ENCODE measurements around the gene CGB5. TPM values are rescaled to one million over a fixed set of nuclear protein-coding genes. Genes with fewer than 3 reads are reported as not detected.

CGB5 gene
- total RNA-seq, 1 donor from 2014 or later = not detected

- peak; percentile 60 for DNase-seq
These were observed 14.1 kb downstream of the CGB5 start, which contains the start of gene CGB7 for GRCh38 chr19:49057636-49058234. Gene CGB7 (minus strand): TSS chr19:49057749. CDS start chr19:49055375, 2,374 bp downstream.

GRCh38 chr19:49058562-49058961 lies 14.9 kb downstream of the CGB5 start:
- no peak for DNase-seq

- no peak for DNase-seq
These were observed 15.4 kb downstream of the CGB5 start for GRCh38 chr19:49059053-49059452.

GRCh38 chr19:49061000-49061399 lies 17.4 kb downstream of the CGB5 start:
- DNase-seq = no peak

GRCh38 chr19:49061445-49061844 lies 17.8 kb downstream of the CGB5 start:
- no peak for DNase-seq

- peak; percentile 44 for DNase-seq
These were observed 20.5 kb downstream of the CGB5 start for GRCh38 chr19:49064029-49064629.

- peak; percentile 49 for DNase-seq
These were observed 21.3 kb downstream of the CGB5 start, which contains the start of gene NTF4 for GRCh38 chr19:49064768-49065611. Gene NTF4 (minus strand): TSS chr19:49064818. CDS start chr19:49061997, 2,821 bp downstream.

GRCh38 chr19:49065905-49066512 lies 22.4 kb downstream of the CGB5 start:
- DNase-seq = peak; percentile 29

GRCh38 chr19:49067554-49067953 lies 23.9 kb downstream of the CGB5 start:
- DNase-seq = no peak

GRCh38 chr19:49069026-49069425 lies 25.4 kb downstream of the CGB5 start:
- no peak for DNase-seq

- DNase-seq = no peak
These were observed 26.8 kb downstream of the CGB5 start for GRCh38 chr19:49070416-49070815.

GRCh38 chr19:49071860-49072547 lies 28.4 kb downstream of the CGB5 start:
- DNase-seq = peak; percentile 34

- DNase-seq = peak; percentile 73
These were observed 30.1 kb downstream of the CGB5 start for GRCh38 chr19:49073514-49074378.

GRCh38 chr19:49074869-49075268 lies 31.2 kb downstream of the CGB5 start:
- peak; percentile 55 for DNase-seq

GRCh38 chr19:49080392-49080791 lies 36.7 kb downstream of the CGB5 start:
- no peak for DNase-seq

- no peak for DNase-seq
These were observed 37.6 kb downstream of the CGB5 start for GRCh38 chr19:49081273-49081672.

- no peak for DNase-seq
These were observed 40.8 kb downstream of the CGB5 start for GRCh38 chr19:49084206-49085019.

- DNase-seq = peak; percentile 100
These were observed 41.6 kb downstream of the CGB5 start, which contains the start of gene SNRNP70 for GRCh38 chr19:49085020-49085867. Gene SNRNP70 (plus strand): TSS chr19:49085451. CDS start chr19:49086415, 964 bp downstream.

- no peak for DNase-seq
These were observed 42.2 kb downstream of the CGB5 start for GRCh38 chr19:49085868-49086232.
